Urothelium cell line (cell line): ENCODE data around the gene HOXB5.

Source experiments
- DNase-seq: peaks from one replicate; pipeline ENCODE4 v3.0.0; 2011; ENCODE audit warnings: low spot score, mixed read lengths
- FAIRE-seq: peaks from 2 replicates; lab custom pipeline; 2011; peaks lifted over from hg19 to GRCh38; lab: Jason Lieb, UNC

Gene HOXB5

GRCh38 chr17:48592057-48592514, 1.5 kb downstream of the HOXB5 start:
- no peak for FAIRE-seq
- no peak for DNase-seq

- DNase-seq (no peak), FAIRE-seq (no peak)
These were observed 2.1 kb downstream of the HOXB5 start for GRCh38 chr17:48591255-48592056.

- DNase-seq (no peak), FAIRE-seq (no peak)
These were observed 2.9 kb downstream of the HOXB5 start for GRCh38 chr17:48590607-48591161.

GRCh38 chr17:48589831-48590606, 3.6 kb downstream of the HOXB5 start, which contains the start of gene HOXB3:
TSS of gene HOXB3 (minus strand) at chr17:48590241. CDS start at chr17:48552474, 37,767 bp downstream.
- FAIRE-seq (peak; percentile 23), DNase-seq (no peak)

- DNase-seq (no peak), FAIRE-seq (no peak)
These were observed 4.3 kb downstream of the HOXB5 start for GRCh38 chr17:48589060-48589830.

GRCh38 chr17:48588528-48588927, 5.1 kb downstream of the HOXB5 start:
- DNase-seq (no peak), FAIRE-seq (no peak)

GRCh38 chr17:48588074-48588415, 5.5 kb downstream of the HOXB5 start:
- no peak for FAIRE-seq
- DNase-seq: no peak

- FAIRE-seq (no peak), DNase-seq (no peak)
These were observed 6.1 kb downstream of the HOXB5 start for GRCh38 chr17:48587276-48588073.

- no peak for DNase-seq
- FAIRE-seq: no peak
These were observed 7.0 kb downstream of the HOXB5 start for GRCh38 chr17:48586355-48587258.

GRCh38 chr17:48584223-48584741, 9.3 kb downstream of the HOXB5 start:
- no peak for FAIRE-seq
- DNase-seq: no peak

GRCh38 chr17:48583708-48584222, 9.8 kb downstream of the HOXB5 start:
- FAIRE-seq: no peak

GRCh38 chr17:48582750-48583069, 10.9 kb downstream of the HOXB5 start:
- FAIRE-seq (no peak), DNase-seq (no peak)

More at GRCh38 chr17:48583708-48584222, 9.8 kb downstream of the HOXB5 start:
- no peak for DNase-seq

- FAIRE-seq (no peak), DNase-seq (no peak)
These were observed 13.6 kb downstream of the HOXB5 start for GRCh38 chr17:48579760-48580554.

GRCh38 chr17:48579471-48579759, 14.2 kb downstream of the HOXB5 start:
- FAIRE-seq (no peak), DNase-seq (no peak)

GRCh38 chr17:48578616-48579470, 14.7 kb downstream of the HOXB5 start:
- DNase-seq (no peak), FAIRE-seq (no peak)

GRCh38 chr17:48577946-48578615, 15.5 kb downstream of the HOXB5 start, which contains the start of gene HOXB4:
TSS of gene HOXB4 (minus strand) at chr17:48578350. CDS start at chr17:48578319, 31 bp downstream.
- DNase-seq: no peak
- FAIRE-seq: no peak
